GM23338 (cell line): ENCODE measurements around the gene REEP3. TPM values are rescaled to one million over a fixed set of nuclear protein-coding genes. Genes with fewer than 3 reads are reported as not detected.

ENCODE experiments used
- ATAC-seq: fragments of 200-7000 bp; cut with Tn5 transposase; 3 replicates; pipeline ENCODE4 v1.9.1; 2020
- DNase-seq: peaks from one replicate; pipeline ENCODE4 v3.0.0-alpha.2; 2015; ENCODE audit warnings: low spot score
- H2AFZ ChIP-seq: fragments of 200-600 bp; sonication (generic); 2 replicates; pipeline ENCODE4 v1.8.0; 2016; ENCODE audit warnings: antibody characterized with exemption, mild to moderate bottlenecking, moderate library complexity
- H3F3A ChIP-seq: fragments of 200-600 bp; sonication (generic); replicated peaks from 2 replicates; pipeline ENCODE4 v1.8.0; 2017; ENCODE audit warnings: antibody characterized with exemption, mixed run types, low read depth
- H3K27ac ChIP-seq: fragments of 200-600 bp; sonication (generic); 2 replicates; pipeline ENCODE4 v1.6.1; 2016; ENCODE audit warnings: low read depth
- H3K27me3 ChIP-seq: fragments of 200-600 bp; sonication (generic); 2 replicates; pipeline ENCODE4 v1.8.0; 2016; ENCODE audit warnings: mild to moderate bottlenecking, mixed run types, moderate library complexity; ENCODE audit not compliant: insufficient read depth
- H3K36me3 ChIP-seq: fragments of 200-600 bp; sonication (generic); 2 replicates; pipeline ENCODE4 v1.8.0; 2016; ENCODE audit warnings: mild to moderate bottlenecking; ENCODE audit not compliant: insufficient read depth
- H3K4me1 ChIP-seq: fragments of 200-600 bp; sonication (generic); 2 replicates; pipeline ENCODE4 v1.8.0; 2016; ENCODE audit warnings: mild to moderate bottlenecking, moderate library complexity; ENCODE audit not compliant: insufficient read depth
- H3K4me2 ChIP-seq: fragments of 200-600 bp; sonication (generic); 2 replicates; pipeline ENCODE4 v1.7.1; 2017; ENCODE audit warnings: mixed run types
- H3K4me3 ChIP-seq: fragments of 200-600 bp; sonication (generic); 2 replicates; pipeline ENCODE4 v1.6.1; 2016; ENCODE audit warnings: mixed run types
- H3K79me2 ChIP-seq: fragments of 200-600 bp; sonication (generic); replicated peaks from 2 replicates; pipeline ENCODE4 v1.8.0; 2017; ENCODE audit warnings: mild to moderate bottlenecking; ENCODE audit not compliant: insufficient read depth
- H3K9me2 ChIP-seq: fragments of 200-600 bp; sonication (generic); 2 replicates; pipeline ENCODE4 v1.8.0; 2017; ENCODE audit not compliant: insufficient read depth
- H4K20me1 ChIP-seq: fragments of 200-600 bp; sonication (generic); replicated peaks from 2 replicates; pipeline ENCODE4 v1.8.0; 2017; ENCODE audit warnings: mild to moderate bottlenecking; ENCODE audit not compliant: insufficient read depth
- H3K27ac Mint-ChIP-seq: 2 replicates; pipeline ENCODE4 v1.8.0; 2020; ENCODE audit warnings: inconsistent platforms, mild to moderate bottlenecking, moderate library complexity, mixed read lengths
- H3K27me3 Mint-ChIP-seq: 3 replicates; pipeline ENCODE4 v1.8.0; 2022; ENCODE audit warnings: low read depth, mild to moderate bottlenecking, moderate library complexity, mixed read lengths, inconsistent platforms; ENCODE audit not compliant: insufficient read depth, poor library complexity
- H3K36me3 Mint-ChIP-seq: 3 replicates; pipeline ENCODE4 v1.8.0; 2021; ENCODE audit warnings: low read depth, mild to moderate bottlenecking, inconsistent platforms, moderate library complexity, mixed read lengths
- H3K4me1 Mint-ChIP-seq: 3 replicates; pipeline ENCODE4 v1.8.0; 2020; ENCODE audit warnings: mild to moderate bottlenecking, inconsistent platforms, mixed read lengths
- H3K4me3 Mint-ChIP-seq: 3 replicates; pipeline ENCODE4 v1.8.0; 2021; ENCODE audit warnings: moderate library complexity, mild to moderate bottlenecking, inconsistent platforms, mixed read lengths
- H3K9me3 Mint-ChIP-seq: 3 replicates; pipeline ENCODE4 v1.8.0; 2020; ENCODE audit warnings: moderate library complexity, mild to moderate bottlenecking, inconsistent platforms, mixed read lengths
- CREB1 ChIP-seq: fragments of 250-450 bp; sonication (Bioruptor Pico); IDR thresholded peaks from 2 replicates; pipeline ENCODE4 v1.5.0; 2020; ENCODE audit warnings: low read depth, mild to moderate bottlenecking, moderate library complexity
- EZH2 ChIP-seq: fragments of 200-600 bp; sonication (generic); IDR thresholded peaks from one replicate; pipeline ENCODE4 v1.8.0; 2017; ENCODE audit warnings: antibody characterized with exemption, mild to moderate bottlenecking, low read depth; ENCODE audit not compliant: unreplicated experiment
- EZH2phosphoT487 ChIP-seq: fragments of 200-600 bp; sonication (generic); IDR thresholded peaks from one replicate; pipeline ENCODE4 v1.8.1; 2018; ENCODE audit warnings: antibody characterized with exemption; ENCODE audit not compliant: unreplicated experiment
- JUNB ChIP-seq: IDR thresholded peaks from one replicate; pipeline ENCODE4 v1.6.1; 2016; ENCODE audit warnings: antibody characterized with exemption; ENCODE audit not compliant: unreplicated experiment
- NANOG ChIP-seq: IDR thresholded peaks from 2 replicates; pipeline ENCODE4 v1.6.1; 2016; ENCODE audit warnings: antibody characterized with exemption, borderline replicate concordance
- POLR2AphosphoS5 ChIP-seq: IDR thresholded peaks from 2 replicates; pipeline ENCODE4 v1.6.1; 2016; ENCODE audit warnings: antibody characterized with exemption, low read depth
- STAT1 ChIP-seq: IDR thresholded peaks from one replicate; pipeline ENCODE4 v1.6.1; 2016; ENCODE audit warnings: antibody characterized with exemption; ENCODE audit not compliant: unreplicated experiment
- ZNF114 ChIP-seq: fragments of 250-450 bp; sonication (Bioruptor Pico); IDR thresholded peaks from 2 replicates; pipeline ENCODE4 v1.5.0; 2020; ENCODE audit warnings: mild to moderate bottlenecking, moderate library complexity
- ZNF331 ChIP-seq: fragments of 250-450 bp; sonication (Bioruptor Pico); IDR thresholded peaks from 2 replicates; pipeline ENCODE4 v1.5.0; 2020; ENCODE audit warnings: low read depth, mild to moderate bottlenecking, moderate library complexity
- polyA plus RNA-seq: library from polyadenylated mRNA; unstranded; fragments of >200 nt; fragmentation: Nextera tagmentation; extraction: Ambion mirVana; gene quantifications from 2 replicates; pipeline ENCODE4 v1.2.1, GENCODE V29; 2016
- total RNA-seq: library from RNA; depleted of rRNA; stranded (reverse); fragments of >200 nt; shearing (Covaris generic); gene quantifications from 2 replicates; pipeline ENCODE4 v1.2.3, GENCODE V29; 2014
- TF ChIP-seq, protein P1 (sequence below): fragments of 250-450 bp; sonication (Bioruptor Pico); IDR thresholded peaks from 2 replicates; pipeline ENCODE4 v1.5.0; 2020; ENCODE audit warnings: mild to moderate bottlenecking, moderate library complexity
- TF ChIP-seq, protein P2 (sequence below): IDR thresholded peaks from 2 replicates; pipeline ENCODE4 v1.6.1; 2016; ENCODE audit warnings: antibody characterized with exemption
- TF ChIP-seq, protein P3 (sequence below): IDR thresholded peaks from one replicate; pipeline ENCODE4 v1.6.1; 2018; ENCODE audit warnings: antibody characterized with exemption; ENCODE audit not compliant: unreplicated experiment
- TF ChIP-seq, protein P4 (sequence below), 2 experiments: fragments of 200-600 bp in 1 of 2; sonication (generic) in 1 of 2; conservative IDR thresholded peaks; 2 replicates each; pipeline versions ENCODE4 v1.5.1 to v1.6.1; 2016 to 2017; ENCODE audit warnings: antibody characterized with exemption in 2 of 2, low read depth in 2 of 2, mild to moderate bottlenecking in 2 of 2, moderate library complexity in 1 of 2

REEP3 gene
- total and polyA plus RNA-seq, 2 experiments from 2014 or later, result 29.5 to 48.7 TPM

DNA sequence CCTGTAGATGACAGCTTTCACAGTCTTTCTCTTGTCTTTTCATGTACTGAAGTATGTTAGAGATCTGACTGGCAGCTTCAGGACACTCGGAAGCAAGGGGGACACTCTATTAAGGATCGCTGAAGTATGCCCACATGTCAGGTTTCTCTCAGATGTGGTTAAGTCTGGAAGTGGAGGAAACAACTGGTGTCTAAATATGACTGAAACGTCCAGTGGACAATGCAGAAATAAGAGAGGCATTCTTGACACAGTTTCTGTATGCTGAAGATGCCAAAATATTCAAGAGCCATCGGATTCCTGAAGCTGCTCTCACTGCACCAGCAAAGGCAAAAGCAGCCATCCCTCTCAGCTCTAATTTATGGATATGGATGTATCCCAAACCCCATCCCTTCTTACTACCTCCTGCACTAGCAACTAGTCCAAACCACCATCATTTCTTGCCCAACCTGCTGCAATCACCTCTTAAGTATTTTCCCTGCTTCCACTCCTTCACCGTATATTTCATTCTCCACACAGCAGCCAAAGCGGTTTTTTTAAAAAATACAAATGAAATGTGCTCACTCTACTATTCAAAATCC is 113.4 kb downstream of the REEP3 start:
- no peak overlapping the region for H3K4me3 ChIP-seq
- H3K27me3 ChIP-seq, result no peaks in the 10 kb centered on the region
- H3K79me2 ChIP-seq, result no peaks in the 10 kb centered on the region
- peaks cover 4% of the 10 kb centered on the region for H3K27me3 Mint-ChIP-seq
- H3K36me3 ChIP-seq, result no peaks in the 10 kb centered on the region
- peaks cover 30% of the 10 kb centered on the region for H3K4me1 Mint-ChIP-seq
- 0 out of 2 replicates have a peak overlapping the region, but pooled peaks have one; percentile 1 for H3K27ac Mint-ChIP-seq
- TF ChIP-seq STAT1 (no peak), EZH2 (no peak), EZH2phosphoT487 (no peak), ZNF331 (CRISPR knock-in tag) (no peak), CREB1 (CRISPR knock-in tag) (no peak), ZNF114 (CRISPR knock-in tag) (no peak), POLR2AphosphoS5 (no peak), JUNB (no peak), NANOG (no peak)
- TF ChIP-seq, protein P1, sequence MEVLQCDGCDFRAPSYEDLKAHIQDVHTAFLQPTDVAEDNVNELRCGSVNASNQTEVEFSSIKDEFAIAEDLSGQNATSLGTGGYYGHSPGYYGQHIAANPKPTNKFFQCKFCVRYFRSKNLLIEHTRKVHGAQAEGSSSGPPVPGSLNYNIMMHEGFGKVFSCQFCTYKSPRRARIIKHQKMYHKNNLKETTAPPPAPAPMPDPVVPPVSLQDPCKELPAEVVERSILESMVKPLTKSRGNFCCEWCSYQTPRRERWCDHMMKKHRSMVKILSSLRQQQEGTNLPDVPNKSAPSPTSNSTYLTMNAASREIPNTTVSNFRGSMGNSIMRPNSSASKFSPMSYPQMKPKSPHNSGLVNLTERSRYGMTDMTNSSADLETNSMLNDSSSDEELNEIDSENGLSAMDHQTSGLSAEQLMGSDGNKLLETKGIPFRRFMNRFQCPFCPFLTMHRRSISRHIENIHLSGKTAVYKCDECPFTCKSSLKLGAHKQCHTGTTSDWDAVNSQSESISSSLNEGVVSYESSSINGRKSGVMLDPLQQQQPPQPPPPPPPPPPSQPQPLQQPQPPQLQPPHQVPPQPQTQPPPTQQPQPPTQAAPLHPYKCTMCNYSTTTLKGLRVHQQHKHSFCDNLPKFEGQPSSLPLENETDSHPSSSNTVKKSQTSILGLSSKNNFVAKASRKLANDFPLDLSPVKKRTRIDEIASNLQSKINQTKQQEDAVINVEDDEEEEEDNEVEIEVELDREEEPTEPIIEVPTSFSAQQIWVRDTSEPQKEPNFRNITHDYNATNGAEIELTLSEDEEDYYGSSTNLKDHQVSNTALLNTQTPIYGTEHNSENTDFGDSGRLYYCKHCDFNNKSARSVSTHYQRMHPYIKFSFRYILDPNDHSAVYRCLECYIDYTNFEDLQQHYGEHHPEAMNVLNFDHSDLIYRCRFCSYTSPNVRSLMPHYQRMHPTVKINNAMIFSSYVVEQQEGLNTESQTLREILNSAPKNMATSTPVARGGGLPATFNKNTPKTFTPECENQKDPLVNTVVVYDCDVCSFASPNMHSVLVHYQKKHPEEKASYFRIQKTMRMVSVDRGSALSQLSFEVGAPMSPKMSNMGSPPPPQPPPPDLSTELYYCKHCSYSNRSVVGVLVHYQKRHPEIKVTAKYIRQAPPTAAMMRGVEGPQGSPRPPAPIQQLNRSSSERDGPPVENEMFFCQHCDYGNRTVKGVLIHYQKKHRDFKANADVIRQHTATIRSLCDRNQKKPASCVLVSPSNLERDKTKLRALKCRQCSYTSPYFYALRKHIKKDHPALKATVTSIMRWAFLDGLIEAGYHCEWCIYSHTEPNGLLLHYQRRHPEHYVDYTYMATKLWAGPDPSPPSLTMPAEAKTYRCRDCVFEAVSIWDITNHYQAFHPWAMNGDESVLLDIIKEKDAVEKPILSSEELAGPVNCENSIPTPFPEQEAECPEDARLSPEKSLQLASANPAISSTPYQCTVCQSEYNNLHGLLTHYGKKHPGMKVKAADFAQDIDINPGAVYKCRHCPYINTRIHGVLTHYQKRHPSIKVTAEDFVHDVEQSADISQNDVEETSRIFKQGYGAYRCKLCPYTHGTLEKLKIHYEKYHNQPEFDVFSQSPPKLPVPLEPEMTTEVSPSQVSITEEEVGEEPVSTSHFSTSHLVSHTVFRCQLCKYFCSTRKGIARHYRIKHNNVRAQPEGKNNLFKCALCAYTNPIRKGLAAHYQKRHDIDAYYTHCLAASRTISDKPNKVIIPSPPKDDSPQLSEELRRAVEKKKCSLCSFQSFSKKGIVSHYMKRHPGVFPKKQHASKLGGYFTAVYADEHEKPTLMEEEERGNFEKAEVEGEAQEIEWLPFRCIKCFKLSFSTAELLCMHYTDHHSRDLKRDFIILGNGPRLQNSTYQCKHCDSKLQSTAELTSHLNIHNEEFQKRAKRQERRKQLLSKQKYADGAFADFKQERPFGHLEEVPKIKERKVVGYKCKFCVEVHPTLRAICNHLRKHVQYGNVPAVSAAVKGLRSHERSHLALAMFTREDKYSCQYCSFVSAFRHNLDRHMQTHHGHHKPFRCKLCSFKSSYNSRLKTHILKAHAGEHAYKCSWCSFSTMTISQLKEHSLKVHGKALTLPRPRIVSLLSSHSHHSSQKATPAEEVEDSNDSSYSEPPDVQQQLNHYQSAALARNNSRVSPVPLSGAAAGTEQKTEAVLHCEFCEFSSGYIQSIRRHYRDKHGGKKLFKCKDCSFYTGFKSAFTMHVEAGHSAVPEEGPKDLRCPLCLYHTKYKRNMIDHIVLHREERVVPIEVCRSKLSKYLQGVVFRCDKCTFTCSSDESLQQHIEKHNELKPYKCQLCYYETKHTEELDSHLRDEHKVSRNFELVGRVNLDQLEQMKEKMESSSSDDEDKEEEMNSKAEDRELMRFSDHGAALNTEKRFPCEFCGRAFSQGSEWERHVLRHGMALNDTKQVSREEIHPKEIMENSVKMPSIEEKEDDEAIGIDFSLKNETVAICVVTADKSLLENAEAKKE (CRISPR knock-in tag), result no peak
- TF ChIP-seq, protein P2, sequence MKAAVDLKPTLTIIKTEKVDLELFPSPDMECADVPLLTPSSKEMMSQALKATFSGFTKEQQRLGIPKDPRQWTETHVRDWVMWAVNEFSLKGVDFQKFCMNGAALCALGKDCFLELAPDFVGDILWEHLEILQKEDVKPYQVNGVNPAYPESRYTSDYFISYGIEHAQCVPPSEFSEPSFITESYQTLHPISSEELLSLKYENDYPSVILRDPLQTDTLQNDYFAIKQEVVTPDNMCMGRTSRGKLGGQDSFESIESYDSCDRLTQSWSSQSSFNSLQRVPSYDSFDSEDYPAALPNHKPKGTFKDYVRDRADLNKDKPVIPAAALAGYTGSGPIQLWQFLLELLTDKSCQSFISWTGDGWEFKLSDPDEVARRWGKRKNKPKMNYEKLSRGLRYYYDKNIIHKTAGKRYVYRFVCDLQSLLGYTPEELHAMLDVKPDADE, result no peak
- TF ChIP-seq, protein P3, sequence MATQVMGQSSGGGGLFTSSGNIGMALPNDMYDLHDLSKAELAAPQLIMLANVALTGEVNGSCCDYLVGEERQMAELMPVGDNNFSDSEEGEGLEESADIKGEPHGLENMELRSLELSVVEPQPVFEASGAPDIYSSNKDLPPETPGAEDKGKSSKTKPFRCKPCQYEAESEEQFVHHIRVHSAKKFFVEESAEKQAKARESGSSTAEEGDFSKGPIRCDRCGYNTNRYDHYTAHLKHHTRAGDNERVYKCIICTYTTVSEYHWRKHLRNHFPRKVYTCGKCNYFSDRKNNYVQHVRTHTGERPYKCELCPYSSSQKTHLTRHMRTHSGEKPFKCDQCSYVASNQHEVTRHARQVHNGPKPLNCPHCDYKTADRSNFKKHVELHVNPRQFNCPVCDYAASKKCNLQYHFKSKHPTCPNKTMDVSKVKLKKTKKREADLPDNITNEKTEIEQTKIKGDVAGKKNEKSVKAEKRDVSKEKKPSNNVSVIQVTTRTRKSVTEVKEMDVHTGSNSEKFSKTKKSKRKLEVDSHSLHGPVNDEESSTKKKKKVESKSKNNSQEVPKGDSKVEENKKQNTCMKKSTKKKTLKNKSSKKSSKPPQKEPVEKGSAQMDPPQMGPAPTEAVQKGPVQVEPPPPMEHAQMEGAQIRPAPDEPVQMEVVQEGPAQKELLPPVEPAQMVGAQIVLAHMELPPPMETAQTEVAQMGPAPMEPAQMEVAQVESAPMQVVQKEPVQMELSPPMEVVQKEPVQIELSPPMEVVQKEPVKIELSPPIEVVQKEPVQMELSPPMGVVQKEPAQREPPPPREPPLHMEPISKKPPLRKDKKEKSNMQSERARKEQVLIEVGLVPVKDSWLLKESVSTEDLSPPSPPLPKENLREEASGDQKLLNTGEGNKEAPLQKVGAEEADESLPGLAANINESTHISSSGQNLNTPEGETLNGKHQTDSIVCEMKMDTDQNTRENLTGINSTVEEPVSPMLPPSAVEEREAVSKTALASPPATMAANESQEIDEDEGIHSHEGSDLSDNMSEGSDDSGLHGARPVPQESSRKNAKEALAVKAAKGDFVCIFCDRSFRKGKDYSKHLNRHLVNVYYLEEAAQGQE, result no peak
- TF ChIP-seq, protein P4, sequence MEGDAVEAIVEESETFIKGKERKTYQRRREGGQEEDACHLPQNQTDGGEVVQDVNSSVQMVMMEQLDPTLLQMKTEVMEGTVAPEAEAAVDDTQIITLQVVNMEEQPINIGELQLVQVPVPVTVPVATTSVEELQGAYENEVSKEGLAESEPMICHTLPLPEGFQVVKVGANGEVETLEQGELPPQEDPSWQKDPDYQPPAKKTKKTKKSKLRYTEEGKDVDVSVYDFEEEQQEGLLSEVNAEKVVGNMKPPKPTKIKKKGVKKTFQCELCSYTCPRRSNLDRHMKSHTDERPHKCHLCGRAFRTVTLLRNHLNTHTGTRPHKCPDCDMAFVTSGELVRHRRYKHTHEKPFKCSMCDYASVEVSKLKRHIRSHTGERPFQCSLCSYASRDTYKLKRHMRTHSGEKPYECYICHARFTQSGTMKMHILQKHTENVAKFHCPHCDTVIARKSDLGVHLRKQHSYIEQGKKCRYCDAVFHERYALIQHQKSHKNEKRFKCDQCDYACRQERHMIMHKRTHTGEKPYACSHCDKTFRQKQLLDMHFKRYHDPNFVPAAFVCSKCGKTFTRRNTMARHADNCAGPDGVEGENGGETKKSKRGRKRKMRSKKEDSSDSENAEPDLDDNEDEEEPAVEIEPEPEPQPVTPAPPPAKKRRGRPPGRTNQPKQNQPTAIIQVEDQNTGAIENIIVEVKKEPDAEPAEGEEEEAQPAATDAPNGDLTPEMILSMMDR (conservative IDR thresholded peaks at IDR 0.05; ENCODE audit: low read depth in 2 of 2), result no peak
- no peaks in the 10 kb centered on the region for H3K9me2 ChIP-seq
- no peak overlapping the region for H3K4me2 ChIP-seq
- ATAC-seq, result no peak
- no peak overlapping the region for H3K4me3 Mint-ChIP-seq
- H2AFZ ChIP-seq, result no peak overlapping the region
- H4K20me1 ChIP-seq, result no peaks in the 10 kb centered on the region
- H3K36me3 Mint-ChIP-seq, result no peaks in the 10 kb centered on the region
- H3F3A ChIP-seq, result no peaks in the 10 kb centered on the region
- H3K9me3 Mint-ChIP-seq, result no peaks in the 10 kb centered on the region
- no peak for DNase-seq
- no peak overlapping the region for H3K27ac ChIP-seq
- H3K4me1 ChIP-seq, result peaks cover 10% of the 10 kb centered on the region
